T-helper 2 cell treated with Interferon-gamma antibody and Interleukin-4, amounts not matched to agents 5 μg/mL and 100 μg/mL, for 36 hours (primary cell): ENCODE data around the gene DUOX2.
"Not testable (repeated sequence)": the region's sequence is repeated elsewhere in the genome, so short reads cannot be mapped to it uniquely, and the experiment has no call there.

Experiments used
- DNase-seq: peaks from one replicate; pipeline ENCODE4 v3.0.0; 2021; ENCODE audit warnings: low spot score
- H3K27ac Mint-ChIP-seq: one replicate; pipeline ENCODE4 v1.8.0; 2021; ENCODE audit warnings: mild to moderate bottlenecking, mixed read lengths
- H3K27me3 Mint-ChIP-seq: one replicate; pipeline ENCODE4 v1.8.0; 2021; ENCODE audit warnings: low read depth, mixed read lengths
- H3K36me3 Mint-ChIP-seq: one replicate; pipeline ENCODE4 v1.8.0; 2021; ENCODE audit warnings: low read depth, mixed read lengths
- H3K4me1 Mint-ChIP-seq: one replicate; pipeline ENCODE4 v1.8.0; 2021; ENCODE audit warnings: low read depth, mixed read lengths
- H3K4me3 Mint-ChIP-seq: one replicate; pipeline ENCODE4 v1.8.0; 2022; ENCODE audit warnings: mild to moderate bottlenecking, moderate library complexity, mixed read lengths
- H3K9me3 Mint-ChIP-seq: one replicate; pipeline ENCODE4 v1.8.0; 2021; ENCODE audit warnings: mixed read lengths

Gene DUOX2

GRCh38 chr15:45107941-45108630 lies 5.9 kb downstream of the DUOX2 start:
- H3K27ac Mint-ChIP-seq: no peak overlapping the region
- H3K4me3 Mint-ChIP-seq: no peak overlapping the region
- no peak for DNase-seq
- H3K27me3 Mint-ChIP-seq: peaks cover 38% of the 10 kb centered on the region
- peaks cover 4% of the 10 kb centered on the region for H3K4me1 Mint-ChIP-seq
- H3K9me3 Mint-ChIP-seq: no peaks in the 10 kb centered on the region
- peaks cover 3% of the 10 kb centered on the region for H3K36me3 Mint-ChIP-seq

- no peaks in the 10 kb centered on the region for H3K4me1 Mint-ChIP-seq
- no peaks in the 10 kb centered on the region for H3K9me3 Mint-ChIP-seq
- H3K4me3 Mint-ChIP-seq: no peak overlapping the region
- DNase-seq: no peak
- H3K36me3 Mint-ChIP-seq: no peaks in the 10 kb centered on the region
- H3K27me3 Mint-ChIP-seq: peaks cover 24% of the 10 kb centered on the region
- no peak overlapping the region for H3K27ac Mint-ChIP-seq
Measured at GRCh38 chr15:45106002-45106790, 7.8 kb downstream of the DUOX2 start.

DNA sequence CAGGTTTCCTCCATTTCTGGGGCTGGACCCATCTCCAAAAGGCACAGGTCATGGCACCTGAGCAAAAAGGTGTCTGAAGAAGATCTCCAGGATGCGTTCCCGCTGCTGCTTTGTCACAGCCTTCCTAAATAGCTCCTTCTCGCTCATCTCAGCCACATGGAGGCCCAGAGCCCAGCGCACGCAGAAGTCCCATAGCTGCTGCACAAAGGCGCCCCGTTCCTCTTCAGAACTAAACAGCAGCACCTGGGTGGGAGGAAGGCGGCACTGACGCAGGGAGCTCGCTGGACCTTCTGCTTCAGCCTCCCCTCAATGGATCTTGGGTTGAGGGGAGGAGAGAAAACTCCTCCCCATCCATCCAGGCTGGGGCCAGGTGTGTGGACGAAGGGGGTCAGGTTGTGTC lies 8.4 kb downstream of the DUOX2 start:
- H3K9me3 Mint-ChIP-seq: no peaks in the 10 kb centered on the region
- H3K27me3 Mint-ChIP-seq: peaks cover 22% of the 10 kb centered on the region
- H3K4me1 Mint-ChIP-seq: no peaks in the 10 kb centered on the region
- DNase-seq: no peak
- no peak overlapping the region for H3K27ac Mint-ChIP-seq
- H3K36me3 Mint-ChIP-seq: no peaks in the 10 kb centered on the region
- no peak overlapping the region for H3K4me3 Mint-ChIP-seq

- H3K4me3 Mint-ChIP-seq, DNase-seq, H3K4me1 Mint-ChIP-seq, H3K36me3 Mint-ChIP-seq, H3K27me3 Mint-ChIP-seq, H3K27ac Mint-ChIP-seq, H3K9me3 Mint-ChIP-seq: not testable (repeated sequence)
Measured at GRCh38 chr15:45104170-45104569, 9.8 kb downstream of the DUOX2 start.

- H3K27me3 Mint-ChIP-seq: peaks cover 5% of the 10 kb centered on the region
Measured at GRCh38 chr15:45102226-45102625, 11.7 kb downstream of the DUOX2 start.

GRCh38 chr15:45101749-45102148 lies 12.2 kb downstream of the DUOX2 start:
- Mint-ChIP-seq H3K27ac (no peak overlapping the region), H3K4me3 (no peak overlapping the region)

More at GRCh38 chr15:45102226-45102625, 11.7 kb downstream of the DUOX2 start:
- Mint-ChIP-seq H3K4me1 (no peaks in the 10 kb centered on the region), H3K27ac (no peak overlapping the region), H3K9me3 (no peaks in the 10 kb centered on the region), H3K4me3 (no peak overlapping the region), H3K36me3 (no peaks in the 10 kb centered on the region)
- no peak for DNase-seq

DNA sequence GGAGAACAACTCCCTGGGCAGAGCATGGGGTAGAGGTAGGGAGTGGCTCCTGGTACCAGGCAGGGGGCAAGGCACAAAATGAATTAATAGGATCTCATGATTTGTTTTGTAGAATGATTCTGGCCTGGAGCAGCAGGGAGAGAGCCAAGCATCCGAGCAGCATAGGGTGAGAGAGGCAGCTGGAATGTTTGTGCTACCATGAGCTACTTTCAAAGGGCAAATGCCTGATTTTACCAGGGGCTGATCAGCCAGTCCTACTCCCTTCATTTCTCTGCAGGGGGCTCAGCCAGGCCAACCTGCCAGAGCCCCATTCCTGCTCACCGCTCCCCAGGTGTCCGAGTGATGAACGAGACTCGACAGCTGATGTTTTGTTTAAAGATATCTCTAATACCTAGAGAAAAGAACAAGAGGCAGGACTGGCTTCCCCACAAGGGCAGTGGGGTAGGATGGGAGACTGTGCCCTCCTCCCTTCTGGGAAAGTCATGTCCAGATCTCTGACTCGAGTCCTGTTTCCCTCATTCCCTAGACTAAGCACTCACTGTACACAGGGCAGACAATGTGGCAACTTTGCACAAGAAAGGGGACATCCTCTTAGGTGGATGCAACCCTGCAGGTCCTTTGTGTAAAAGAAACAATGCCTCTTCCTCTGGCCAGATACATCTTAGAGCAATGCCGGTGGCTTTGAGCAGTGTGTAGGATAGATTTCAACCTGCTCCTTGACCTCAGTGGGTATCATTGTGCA lies 12.9 kb downstream of the DUOX2 start:
- Mint-ChIP-seq H3K27me3 (peaks cover 5% of the 10 kb centered on the region), H3K9me3 (no peaks in the 10 kb centered on the region), H3K27ac (no peak overlapping the region), H3K36me3 (no peaks in the 10 kb centered on the region), H3K4me1 (no peaks in the 10 kb centered on the region), H3K4me3 (no peak overlapping the region)
- no peak for DNase-seq

More at GRCh38 chr15:45101749-45102148, 12.2 kb downstream of the DUOX2 start:
- no peaks in the 10 kb centered on the region for H3K9me3 Mint-ChIP-seq
- peaks cover 5% of the 10 kb centered on the region for H3K27me3 Mint-ChIP-seq
- H3K4me1 Mint-ChIP-seq: no peaks in the 10 kb centered on the region
- H3K36me3 Mint-ChIP-seq: no peaks in the 10 kb centered on the region
- no peak for DNase-seq

DNA sequence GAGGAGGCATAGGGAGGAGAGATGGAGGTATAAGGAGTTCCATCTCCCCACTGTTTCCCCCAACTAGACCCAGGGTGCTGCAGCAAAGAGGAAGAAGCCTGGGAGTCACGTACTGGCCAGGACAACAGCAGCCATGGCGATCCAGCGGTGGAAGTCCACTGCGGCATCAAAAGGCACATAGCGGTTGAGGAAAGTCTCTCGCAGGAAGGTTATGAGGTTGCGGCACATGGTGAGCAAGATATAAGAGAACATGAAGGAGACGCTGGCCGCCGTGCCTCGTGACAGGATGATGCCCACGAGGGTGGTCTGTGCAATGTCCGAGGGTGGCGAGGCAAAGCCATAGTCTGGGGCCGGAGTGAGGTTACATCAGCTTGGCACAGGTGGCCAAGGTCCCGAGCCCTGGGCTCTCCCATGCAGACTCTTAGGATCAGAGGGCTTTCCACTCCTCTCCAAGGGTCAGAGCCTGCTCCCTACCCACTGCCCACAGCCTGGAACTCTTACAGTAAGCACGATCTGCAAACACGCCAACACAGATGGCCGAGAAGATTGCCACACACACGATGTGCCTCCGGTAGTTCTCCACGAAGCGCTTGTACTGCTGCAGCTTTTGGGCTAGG lies 14.3 kb downstream of the DUOX2 start:
- Mint-ChIP-seq H3K4me3 (no peak overlapping the region), H3K9me3 (no peaks in the 10 kb centered on the region), H3K27me3 (no peaks in the 10 kb centered on the region), H3K4me1 (no peaks in the 10 kb centered on the region), H3K36me3 (no peaks in the 10 kb centered on the region), H3K27ac (no peak overlapping the region)
- no peak for DNase-seq

DNA sequence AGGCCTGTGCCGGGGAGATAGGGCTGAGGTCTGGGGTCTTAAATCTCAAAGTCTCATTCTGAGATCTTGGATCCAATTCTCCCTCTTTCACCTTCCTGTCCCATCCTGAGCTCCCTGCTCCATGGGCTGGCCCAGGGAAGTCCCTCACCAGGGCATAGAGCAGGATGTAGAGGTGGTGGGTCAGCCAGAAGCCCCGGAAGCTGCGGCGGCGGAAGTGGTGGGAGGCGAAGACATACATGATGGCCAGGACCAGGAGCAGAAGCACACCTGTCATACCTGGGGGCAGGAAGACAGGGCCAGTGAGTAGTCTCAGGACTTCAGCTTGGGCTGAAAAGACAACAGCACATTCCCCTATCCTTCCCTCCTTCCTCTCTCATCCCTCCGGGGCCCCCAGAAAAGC lies 16.5 kb downstream of the DUOX2 start:
- H3K4me3 Mint-ChIP-seq: no peak overlapping the region
- no peaks in the 10 kb centered on the region for H3K9me3 Mint-ChIP-seq
- no peak overlapping the region for H3K27ac Mint-ChIP-seq
- no peaks in the 10 kb centered on the region for H3K27me3 Mint-ChIP-seq
- no peak for DNase-seq
- H3K36me3 Mint-ChIP-seq: no peaks in the 10 kb centered on the region
- H3K4me1 Mint-ChIP-seq: no peaks in the 10 kb centered on the region

- no peak for DNase-seq
- H3K4me1 Mint-ChIP-seq: no peaks in the 10 kb centered on the region
- no peak overlapping the region for H3K27ac Mint-ChIP-seq
- H3K36me3 Mint-ChIP-seq: no peaks in the 10 kb centered on the region
- H3K9me3 Mint-ChIP-seq: no peaks in the 10 kb centered on the region
- peaks cover 8% of the 10 kb centered on the region for H3K27me3 Mint-ChIP-seq
- no peak overlapping the region for H3K4me3 Mint-ChIP-seq
Measured at GRCh38 chr15:45095661-45096060, 18.3 kb downstream of the DUOX2 start.

- no peaks in the 10 kb centered on the region for H3K36me3 Mint-ChIP-seq
- H3K27me3 Mint-ChIP-seq: peaks cover 12% of the 10 kb centered on the region
- no peaks in the 10 kb centered on the region for H3K9me3 Mint-ChIP-seq
- H3K27ac Mint-ChIP-seq: no peak overlapping the region
- no peak overlapping the region for H3K4me3 Mint-ChIP-seq
- H3K4me1 Mint-ChIP-seq: no peaks in the 10 kb centered on the region
- no peak for DNase-seq
Measured at GRCh38 chr15:45094358-45094730, 19.6 kb downstream of the DUOX2 start.

- no peak for DNase-seq
- peaks cover 14% of the 10 kb centered on the region for H3K27me3 Mint-ChIP-seq
- H3K9me3 Mint-ChIP-seq: no peaks in the 10 kb centered on the region
- no peaks in the 10 kb centered on the region for H3K36me3 Mint-ChIP-seq
- no peak overlapping the region for H3K27ac Mint-ChIP-seq
- H3K4me1 Mint-ChIP-seq: no peaks in the 10 kb centered on the region
- no peak overlapping the region for H3K4me3 Mint-ChIP-seq
Measured at GRCh38 chr15:45093622-45094357, 20.2 kb downstream of the DUOX2 start.

GRCh38 chr15:45093013-45093412 lies 21.0 kb downstream of the DUOX2 start:
- DNase-seq: no peak
- H3K27ac Mint-ChIP-seq: no peak overlapping the region
- H3K27me3 Mint-ChIP-seq: peaks cover 14% of the 10 kb centered on the region
- H3K9me3 Mint-ChIP-seq: no peaks in the 10 kb centered on the region
- H3K4me1 Mint-ChIP-seq: no peaks in the 10 kb centered on the region
- H3K36me3 Mint-ChIP-seq: no peaks in the 10 kb centered on the region
- no peak overlapping the region for H3K4me3 Mint-ChIP-seq
